Measurements from ENCODE around the gene FOXS1.

- TF ChIP-seq EZH2 (IDR thresholded peaks at IDR 0.05; ENCODE audit: insufficient read depth, low read length) (no peak), CTCF (IDR thresholded peaks at IDR 0.05; ENCODE audit: insufficient read depth, low read depth, low read length) (no peak)
Observed at GRCh38 chr20:31845300-31845863, at the start of gene FOXS1.
